AG10803 (cell line): ENCODE results near the gene NBEAL2.

Experiments
- DNase-seq: peaks from one replicate; pipeline ENCODE4 v3.0.0; 2010; ENCODE audit warnings: low read depth
- H3K4me3 ChIP-seq: 2 replicates; pipeline ENCODE4 v1.5.1; 2011; ENCODE audit warnings: mild to moderate bottlenecking, low read length, control low read depth
- CTCF ChIP-seq: conservative IDR thresholded peaks from 2 replicates; pipeline ENCODE4 v1.5.1; 2011; ENCODE audit warnings: mild to moderate bottlenecking, low read length, control low read depth, inconsistent platforms

NBEAL2 gene

GRCh38 chr3:46946856-46947545, 32.5 kb upstream of the NBEAL2 start:
- TF ChIP-seq CTCF = no peak
- no peak for DNase-seq
- no peak overlapping the region for H3K4me3 ChIP-seq

GRCh38 chr3:46947546-46947901, 31.9 kb upstream of the NBEAL2 start:
- DNase-seq = no peak
- no peak for TF ChIP-seq CTCF
- no peak overlapping the region for H3K4me3 ChIP-seq

- TF ChIP-seq CTCF = no peak
- H3K4me3 ChIP-seq = no peak overlapping the region
- no peak for DNase-seq
These were observed 31.3 kb upstream of the NBEAL2 start for GRCh38 chr3:46947981-46948791.

DNA sequence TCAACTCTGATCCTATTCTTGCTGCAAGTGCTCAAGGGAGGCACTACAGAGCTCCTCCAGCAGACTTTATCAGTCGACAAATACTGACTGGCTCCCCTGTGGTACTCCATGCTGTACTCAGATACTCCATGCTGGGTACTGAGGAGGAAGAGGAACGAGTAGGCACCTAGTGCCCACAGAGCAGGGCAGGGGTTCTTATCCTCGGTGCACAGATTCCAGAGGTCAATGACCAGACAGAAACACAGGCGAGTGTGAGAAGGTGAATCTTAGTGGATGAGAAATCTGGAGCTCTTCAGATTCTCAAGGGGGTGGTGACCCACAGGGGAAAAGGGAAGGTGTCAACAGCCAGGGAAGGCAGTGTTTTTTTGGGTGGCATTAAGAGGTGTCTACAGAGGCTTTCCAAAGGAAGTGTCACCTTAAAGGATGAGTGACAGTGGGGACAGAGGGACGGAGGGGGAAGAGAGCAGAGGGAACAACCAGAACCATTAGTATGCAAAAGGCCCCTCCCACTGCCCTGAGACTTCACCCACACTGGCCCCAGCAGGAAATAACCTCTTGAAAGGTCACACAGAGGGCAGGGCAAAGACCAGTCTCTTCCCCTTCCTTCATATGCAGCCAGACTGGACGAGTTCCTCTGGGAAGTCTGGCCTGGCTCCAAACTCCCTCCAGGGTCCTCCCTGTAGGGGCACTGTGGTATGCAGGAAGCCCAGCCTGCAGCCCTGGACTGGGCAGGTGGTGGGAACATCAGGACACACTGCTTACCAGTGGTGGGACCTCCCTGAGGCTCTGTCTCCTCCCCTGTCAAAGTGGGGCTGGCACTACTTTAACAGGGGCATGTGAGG, 30.4 kb upstream of the NBEAL2 start:
- TF ChIP-seq CTCF = no peak

GRCh38 chr3:46950177-46950576, 29.3 kb upstream of the NBEAL2 start:
- TF ChIP-seq CTCF = no peak
- DNase-seq = no peak
- no peak overlapping the region for H3K4me3 ChIP-seq

More for the DNA sequence above, 30.4 kb upstream of the NBEAL2 start:
- H3K4me3 ChIP-seq = no peak overlapping the region
- DNase-seq = no peak

GRCh38 chr3:46950650-46951241, 28.7 kb upstream of the NBEAL2 start:
- TF ChIP-seq CTCF = no peak
- no peak overlapping the region for H3K4me3 ChIP-seq
- no peak for DNase-seq
